Transverse colon (tissue), 4 donors: Measurements from ENCODE around the gene CRNN.

ENCODE experiments used
- EP300 ChIP-seq: sonication (generic); formaldehyde crosslinking; IDR thresholded peaks from one replicate; pipeline ENCODE4 v1.6.1; 2017; ENCODE audit warnings: antibody characterized with exemption, low read depth
- POLR2A ChIP-seq: fragments of 450-650 bp; IDR thresholded peaks from one replicate; pipeline ENCODE4 v1.6.1; 2016; ENCODE audit warnings: antibody characterized with exemption, mild to moderate bottlenecking, moderate library complexity
- POLR2AphosphoS5 ChIP-seq, 3 donors: sonication (generic); formaldehyde crosslinking; IDR thresholded peaks; one replicate each; pipeline ENCODE4 v1.6.1; 2016; ENCODE audit warnings: antibody characterized with exemption in 3 of 3
- TF ChIP-seq, protein P1 (sequence below), 5 experiments: fragments of 200-600 bp in 3 of 5; fragments of 450-650 bp in 2 of 5; sonication (generic) in 3 of 5; IDR thresholded peaks; 1 replicate in 2 of 5; 2 replicates in 3 of 5; pipeline ENCODE4 v1.5.1; 2016 to 2017; ENCODE audit warnings: antibody characterized with exemption in 5 of 5, inconsistent platforms in 3 of 5, mild to moderate bottlenecking in 2 of 5, moderate library complexity in 1 of 5

DNA sequence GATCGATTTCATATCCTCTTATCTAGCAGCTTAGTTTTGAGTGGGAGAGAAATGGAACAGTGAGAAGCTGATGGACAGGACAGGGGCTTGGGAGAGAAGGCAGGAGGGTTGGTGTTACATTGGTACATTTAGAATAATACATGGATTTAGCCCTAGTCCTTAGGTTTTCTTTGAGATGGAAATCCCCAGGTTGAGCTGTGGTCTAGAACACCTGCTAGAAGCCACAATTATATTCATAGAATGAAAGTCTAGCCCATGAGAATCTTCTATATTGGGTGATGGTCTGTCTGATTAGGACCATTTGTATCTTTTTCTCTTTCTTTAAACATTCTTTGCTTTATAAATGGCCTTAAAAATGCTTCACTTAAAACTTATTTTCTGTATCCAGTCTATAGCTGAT is 19.9 kb downstream of the CRNN start:
- TF ChIP-seq EP300 (no peak), POLR2A (no peak), POLR2AphosphoS5 (IDR thresholded peaks at IDR 0.05) (no peak)
- TF ChIP-seq, protein P1, sequence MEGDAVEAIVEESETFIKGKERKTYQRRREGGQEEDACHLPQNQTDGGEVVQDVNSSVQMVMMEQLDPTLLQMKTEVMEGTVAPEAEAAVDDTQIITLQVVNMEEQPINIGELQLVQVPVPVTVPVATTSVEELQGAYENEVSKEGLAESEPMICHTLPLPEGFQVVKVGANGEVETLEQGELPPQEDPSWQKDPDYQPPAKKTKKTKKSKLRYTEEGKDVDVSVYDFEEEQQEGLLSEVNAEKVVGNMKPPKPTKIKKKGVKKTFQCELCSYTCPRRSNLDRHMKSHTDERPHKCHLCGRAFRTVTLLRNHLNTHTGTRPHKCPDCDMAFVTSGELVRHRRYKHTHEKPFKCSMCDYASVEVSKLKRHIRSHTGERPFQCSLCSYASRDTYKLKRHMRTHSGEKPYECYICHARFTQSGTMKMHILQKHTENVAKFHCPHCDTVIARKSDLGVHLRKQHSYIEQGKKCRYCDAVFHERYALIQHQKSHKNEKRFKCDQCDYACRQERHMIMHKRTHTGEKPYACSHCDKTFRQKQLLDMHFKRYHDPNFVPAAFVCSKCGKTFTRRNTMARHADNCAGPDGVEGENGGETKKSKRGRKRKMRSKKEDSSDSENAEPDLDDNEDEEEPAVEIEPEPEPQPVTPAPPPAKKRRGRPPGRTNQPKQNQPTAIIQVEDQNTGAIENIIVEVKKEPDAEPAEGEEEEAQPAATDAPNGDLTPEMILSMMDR (IDR thresholded peaks at IDR 0.05): no peak
